ENCODE results near the gene LIPA.
"Not testable (repeated sequence)": the region's sequence is repeated elsewhere in the genome, so short reads cannot be mapped to it uniquely, and the experiment has no call there.

LIPA gene

GRCh38 chr10:89269433-89270152 lies 18.0 kb upstream of the LIPA start:
- no peak for DNase-seq

GRCh38 chr10:89266721-89267453 lies 15.3 kb upstream of the LIPA start:
- DNase-seq = no peak

GRCh38 chr10:89263531-89263930 lies 12.0 kb upstream of the LIPA start:
- DNase-seq = no peak

- no peak for DNase-seq
Measured at GRCh38 chr10:89263091-89263490, 11.5 kb upstream of the LIPA start.

- no peak for DNase-seq
Measured at GRCh38 chr10:89262086-89263051, 10.8 kb upstream of the LIPA start.

- no peak for DNase-seq
Measured at GRCh38 chr10:89258881-89259280, 7.3 kb upstream of the LIPA start.

- no peak for DNase-seq
Measured at GRCh38 chr10:89257581-89257980, 6.0 kb upstream of the LIPA start.

GRCh38 chr10:89256962-89257361 lies 5.4 kb upstream of the LIPA start:
- no peak for DNase-seq

- DNase-seq = no peak
Measured at GRCh38 chr10:89256340-89256739, 4.8 kb upstream of the LIPA start.

- DNase-seq = no peak
Measured at GRCh38 chr10:89255793-89256192, 4.2 kb upstream of the LIPA start.

- DNase-seq = peak; percentile 11
Measured at GRCh38 chr10:89255091-89255579, 3.6 kb upstream of the LIPA start.

- no peak for DNase-seq
Measured at GRCh38 chr10:89252225-89252585, 630 bp upstream of the LIPA start.

GRCh38 chr10:89250865-89251408 lies 638 bp downstream of the LIPA start:
- DNase-seq = peak; percentile 25

- no peak for DNase-seq
Measured at GRCh38 chr10:89248990-89249389, 2.6 kb downstream of the LIPA start.

GRCh38 chr10:89247623-89248022 lies 4.0 kb downstream of the LIPA start:
- not testable (repeated sequence) for DNase-seq

GRCh38 chr10:89245802-89246201 lies 5.8 kb downstream of the LIPA start:
- DNase-seq = no peak

GRCh38 chr10:89242840-89243568 lies 8.6 kb downstream of the LIPA start:
- DNase-seq = no peak

- DNase-seq = no peak
Measured at GRCh38 chr10:89242345-89242684, 9.3 kb downstream of the LIPA start.

GRCh38 chr10:89241486-89242344 lies 9.9 kb downstream of the LIPA start:
- no peak for DNase-seq

- DNase-seq = peak; percentile 62
Measured at GRCh38 chr10:89241026-89241425, 10.5 kb downstream of the LIPA start.

- no peak for DNase-seq
Measured at GRCh38 chr10:89240519-89240918, 11.1 kb downstream of the LIPA start.
